CD4-positive, alpha-beta T cell treated with Interleukin-15 for 1 hour (primary cell): ENCODE measurements around the gene CRIM1.

ENCODE experiments used
- DNase-seq: peaks from one replicate; pipeline ENCODE4 v3.0.0-alpha.2; 2020

CRIM1 gene

GRCh38 chr2:36587101-36587500 lies 231.5 kb downstream of the CRIM1 start:
- DNase-seq = no peak

- no peak for DNase-seq
Observed at GRCh38 chr2:36587556-36587955, 232.0 kb downstream of the CRIM1 start.

- no peak for DNase-seq
Observed at GRCh38 chr2:36589230-36589630, 233.7 kb downstream of the CRIM1 start.

- DNase-seq = no peak
Observed at GRCh38 chr2:36594849-36595248, 239.3 kb downstream of the CRIM1 start.

GRCh38 chr2:36596397-36596796 lies 240.8 kb downstream of the CRIM1 start:
- no peak for DNase-seq

GRCh38 chr2:36597003-36597531 lies 241.5 kb downstream of the CRIM1 start:
- no peak for DNase-seq

GRCh38 chr2:36597532-36598377 lies 242.2 kb downstream of the CRIM1 start, which contains the start of gene FEZ2:
Gene FEZ2, minus strand, starts transcription at chr2:36598168. Its CDS starts 26 bp downstream, at chr2:36598142.
- DNase-seq = peak; percentile 60
